Dendritic cell treated with granulocyte-macrophage colony-stimulating factor and Interleukin-4, amounts not matched to agents 40 ng/mL and 50 ng/mL, for 4 days (primary cell): ENCODE results near the gene PAX6.
A peak's percentile ranks its signal among the peaks of the same experiment; 100 is the strongest.

Source experiments
- H3K27ac Mint-ChIP-seq: one replicate; pipeline ENCODE4 v1.8.0; 2022; ENCODE audit warnings: mild to moderate bottlenecking, mixed read lengths
- H3K27me3 Mint-ChIP-seq: one replicate; pipeline ENCODE4 v1.8.0; 2022; ENCODE audit warnings: mild to moderate bottlenecking, mixed read lengths
- H3K36me3 Mint-ChIP-seq: one replicate; pipeline ENCODE4 v1.8.0; 2022; ENCODE audit warnings: low read depth, mixed read lengths
- H3K4me1 Mint-ChIP-seq: one replicate; pipeline ENCODE4 v1.8.0; 2022; ENCODE audit warnings: low read depth, mixed read lengths
- H3K4me3 Mint-ChIP-seq: one replicate; pipeline ENCODE4 v1.8.0; 2022; ENCODE audit warnings: mild to moderate bottlenecking, moderate library complexity, mixed read lengths
- H3K9me3 Mint-ChIP-seq: one replicate; pipeline ENCODE4 v1.8.0; 2022; ENCODE audit warnings: mixed read lengths
- intact Hi-C: fragments of 100-400 bp; cut with micrococcal nuclease; formaldehyde crosslinking; loops from one replicate; pipeline ENCODE4 v1.15.0; 2022

PAX6 gene

DNA sequence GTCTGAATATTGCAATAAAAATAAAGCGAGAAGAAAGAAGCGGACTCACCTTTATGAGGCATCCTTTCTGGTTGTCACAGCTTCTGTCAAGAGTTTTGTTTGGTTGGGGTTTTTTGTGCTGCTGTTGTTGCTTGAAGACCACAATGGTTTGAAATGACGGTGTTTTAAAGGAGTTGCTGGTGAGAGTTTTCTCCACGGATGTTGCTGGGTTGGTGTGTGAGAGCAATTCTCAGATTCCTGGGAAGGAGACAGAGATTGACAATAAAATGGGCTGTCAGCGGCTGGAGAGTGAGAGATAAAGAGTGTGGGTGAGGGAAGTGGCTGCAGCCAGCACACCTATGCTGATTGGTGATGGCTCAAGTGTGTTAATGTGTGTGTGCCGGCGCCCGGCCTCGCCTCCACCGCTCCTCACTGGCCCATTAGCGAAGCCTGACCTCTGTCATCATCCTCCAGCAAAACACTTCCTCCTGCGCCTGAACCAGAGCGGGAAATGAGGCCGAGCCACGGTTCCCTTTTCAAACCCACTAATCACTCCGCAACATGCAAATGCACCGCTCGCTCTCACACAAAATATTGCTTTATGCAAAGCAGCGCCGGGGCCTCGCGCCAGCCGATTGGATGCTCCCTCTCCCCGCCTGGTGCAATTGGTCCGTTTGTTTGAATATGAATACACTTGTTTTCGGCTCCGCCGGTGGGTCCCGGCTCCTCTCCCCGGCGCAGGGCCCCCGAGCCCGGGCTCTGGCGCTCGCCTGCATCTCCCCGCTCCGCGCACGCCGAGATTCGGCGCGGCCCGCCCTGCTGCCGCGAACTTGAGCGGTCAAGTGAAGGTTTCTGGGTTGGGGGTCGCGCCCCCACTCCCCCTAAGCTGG lies at the start of gene PAX6:
PAX6 (minus strand) TSS at position 544 of the 869 bp plus-strand sequence. CDS start 4,911 bp downstream, outside the sequence.
- peak within 1 kb of the TSS; percentile 28 for H3K27ac Mint-ChIP-seq
- intact Hi-C loops = loop anchor here (10.0 kb wide), 1 partner anchor 446 kb away; the partner anchor contains the start of genes DCDC1 and DNAJC24
- no peaks in the 10 kb centered on the region for H3K36me3 Mint-ChIP-seq
- H3K4me1 Mint-ChIP-seq = peaks cover 49% of the 10 kb centered on the region
- H3K27me3 Mint-ChIP-seq = peaks cover 95% of the 10 kb centered on the region
- H3K9me3 Mint-ChIP-seq = no peaks in the 10 kb centered on the region
- H3K4me3 Mint-ChIP-seq = peak within 1 kb of the TSS; percentile 73

DNA sequence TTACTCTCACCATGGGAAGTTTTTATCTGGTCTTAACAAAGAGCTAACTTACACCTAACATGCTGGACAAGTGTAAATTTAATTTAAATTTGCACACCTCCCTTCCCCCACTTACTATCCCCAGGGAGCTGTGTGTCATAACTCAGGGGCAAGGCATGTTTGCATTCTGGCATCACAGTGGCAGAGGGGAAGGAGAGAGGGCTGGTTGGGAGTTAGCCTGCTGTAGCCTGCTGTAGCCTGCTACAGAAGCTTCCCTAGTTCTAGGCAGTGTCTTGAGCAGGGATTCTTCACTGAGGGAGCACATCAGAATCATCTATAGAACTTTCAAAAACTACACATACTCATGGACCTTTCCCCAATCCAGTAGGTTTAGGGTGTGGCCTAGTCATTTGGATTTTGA lies 49.3 kb upstream of the PAX6 start:
- H3K27ac Mint-ChIP-seq = no peak overlapping the region
- H3K27me3 Mint-ChIP-seq = peaks cover 22% of the 10 kb centered on the region
- no peak overlapping the region for H3K4me3 Mint-ChIP-seq
- H3K36me3 Mint-ChIP-seq = no peaks in the 10 kb centered on the region
- H3K4me1 Mint-ChIP-seq = no peaks in the 10 kb centered on the region
- no peaks in the 10 kb centered on the region for H3K9me3 Mint-ChIP-seq
- intact Hi-C loops = no loop called here

DNA sequence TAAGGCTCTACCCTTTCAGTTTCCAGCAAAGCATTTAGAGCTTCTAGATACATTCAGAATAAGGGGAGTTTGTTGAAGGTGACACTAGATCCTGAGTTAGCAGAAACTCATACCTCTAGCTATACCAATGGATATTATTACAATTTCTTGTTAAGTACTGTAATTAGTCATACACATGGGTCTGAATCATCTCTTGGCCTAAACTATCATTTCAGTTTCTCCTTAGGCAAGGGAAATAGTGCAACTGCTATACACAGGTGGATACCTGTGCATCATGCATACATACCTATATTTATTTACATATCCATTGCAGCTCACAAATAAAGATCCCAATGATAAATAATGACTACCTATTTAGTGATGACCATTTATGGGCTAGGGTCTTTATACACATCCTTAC lies 45.1 kb upstream of the PAX6 start:
- no peak overlapping the region for H3K27ac Mint-ChIP-seq
- H3K27me3 Mint-ChIP-seq = peaks cover 15% of the 10 kb centered on the region
- no peaks in the 10 kb centered on the region for H3K9me3 Mint-ChIP-seq

DNA sequence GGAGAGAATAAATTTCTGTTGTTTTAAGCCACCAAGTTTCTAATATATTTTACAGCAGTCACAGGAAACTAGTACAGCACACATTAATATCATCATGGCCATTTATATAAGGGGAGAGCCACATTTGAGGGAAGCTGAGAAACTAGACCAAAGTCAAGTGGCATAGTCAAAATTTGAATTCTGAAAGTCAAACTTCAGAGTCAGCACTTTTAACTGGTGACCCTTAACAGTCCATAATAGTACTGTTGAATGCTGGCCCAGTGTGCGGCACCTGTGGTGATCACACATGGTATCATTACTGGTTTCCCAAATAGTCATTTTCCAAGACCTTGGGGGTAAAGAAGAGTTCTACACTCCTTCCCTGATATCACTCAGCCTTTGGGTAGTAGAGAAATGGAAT lies 44.3 kb upstream of the PAX6 start:
- Mint-ChIP-seq H3K36me3 (no peaks in the 10 kb centered on the region), H3K9me3 (no peaks in the 10 kb centered on the region), H3K4me3 (no peak overlapping the region), H3K27ac (no peak overlapping the region), H3K4me1 (no peaks in the 10 kb centered on the region), H3K27me3 (peaks cover 14% of the 10 kb centered on the region)
- intact Hi-C loops = no loop called here

More for the DNA sequence above, 45.1 kb upstream of the PAX6 start:
- H3K4me1 Mint-ChIP-seq = no peaks in the 10 kb centered on the region
- no peaks in the 10 kb centered on the region for H3K36me3 Mint-ChIP-seq
- intact Hi-C loops = no loop called here
- no peak overlapping the region for H3K4me3 Mint-ChIP-seq

DNA sequence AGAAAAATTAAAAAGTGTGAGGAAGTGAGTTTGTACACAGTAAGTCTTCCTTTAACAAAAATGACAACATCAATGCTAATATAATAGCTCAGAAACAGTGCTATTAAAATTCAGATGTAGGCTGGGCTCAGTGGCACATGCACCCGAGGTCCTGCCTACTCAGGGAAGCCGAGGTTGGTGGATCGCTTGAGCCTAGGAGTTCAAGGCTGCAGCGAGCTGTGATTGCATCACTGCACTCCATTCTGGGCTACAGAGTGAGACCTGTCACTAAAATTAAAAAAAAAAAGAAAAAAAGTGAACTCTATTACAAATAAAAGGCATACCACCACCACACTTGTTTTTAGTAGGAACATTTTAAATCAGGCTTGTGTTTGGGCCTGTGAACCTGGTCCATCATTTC lies 39.2 kb upstream of the PAX6 start:
- H3K27me3 Mint-ChIP-seq = peaks cover 9% of the 10 kb centered on the region
- no peaks in the 10 kb centered on the region for H3K4me1 Mint-ChIP-seq
- H3K27ac Mint-ChIP-seq = no peak overlapping the region
- H3K4me3 Mint-ChIP-seq = no peak overlapping the region
- H3K9me3 Mint-ChIP-seq = no peaks in the 10 kb centered on the region
- intact Hi-C loops = no loop called here
- H3K36me3 Mint-ChIP-seq = no peaks in the 10 kb centered on the region

DNA sequence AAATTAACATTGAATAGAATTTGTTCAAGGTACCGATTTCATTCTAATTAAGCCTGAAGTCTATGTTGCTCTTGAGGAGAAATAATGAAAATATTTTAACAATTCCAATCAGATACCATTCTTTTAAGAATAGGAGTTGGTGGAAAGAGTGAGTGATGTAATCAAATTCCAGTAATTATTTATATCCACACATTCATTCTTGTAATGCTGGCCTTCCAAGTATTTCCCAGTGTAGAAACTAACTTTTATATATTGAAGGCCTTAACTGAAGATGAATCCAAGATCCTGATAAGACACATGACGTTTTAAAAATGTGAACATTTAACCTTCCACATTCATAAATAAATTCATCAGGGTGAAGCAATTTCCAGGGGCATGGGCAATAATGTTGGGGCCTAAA lies 36.6 kb upstream of the PAX6 start:
- no peaks in the 10 kb centered on the region for H3K9me3 Mint-ChIP-seq
- H3K36me3 Mint-ChIP-seq = no peaks in the 10 kb centered on the region
- intact Hi-C loops = no loop called here
- no peak overlapping the region for H3K27ac Mint-ChIP-seq
- H3K4me3 Mint-ChIP-seq = no peak overlapping the region
- H3K27me3 Mint-ChIP-seq = peaks cover 21% of the 10 kb centered on the region
- H3K4me1 Mint-ChIP-seq = no peaks in the 10 kb centered on the region

DNA sequence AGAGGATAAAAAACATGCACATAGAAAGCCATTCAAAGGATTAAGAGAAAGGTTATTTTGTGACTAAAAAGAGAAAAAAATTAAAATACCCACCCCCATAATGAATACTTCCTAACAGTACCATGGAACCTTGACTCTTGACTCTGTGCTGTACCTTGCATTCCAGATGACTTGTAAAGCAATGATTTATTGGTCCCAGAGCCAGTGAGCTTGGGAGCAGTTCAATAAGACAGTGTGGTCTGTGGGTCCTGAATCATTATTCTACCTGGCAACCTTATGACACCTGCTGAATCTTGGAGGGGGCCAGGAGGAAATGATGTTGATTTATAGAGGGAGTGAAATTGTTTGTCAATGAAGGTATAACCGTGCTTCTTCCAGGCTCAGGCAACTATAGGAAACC lies 34.2 kb upstream of the PAX6 start:
- no peak overlapping the region for H3K4me3 Mint-ChIP-seq

DNA sequence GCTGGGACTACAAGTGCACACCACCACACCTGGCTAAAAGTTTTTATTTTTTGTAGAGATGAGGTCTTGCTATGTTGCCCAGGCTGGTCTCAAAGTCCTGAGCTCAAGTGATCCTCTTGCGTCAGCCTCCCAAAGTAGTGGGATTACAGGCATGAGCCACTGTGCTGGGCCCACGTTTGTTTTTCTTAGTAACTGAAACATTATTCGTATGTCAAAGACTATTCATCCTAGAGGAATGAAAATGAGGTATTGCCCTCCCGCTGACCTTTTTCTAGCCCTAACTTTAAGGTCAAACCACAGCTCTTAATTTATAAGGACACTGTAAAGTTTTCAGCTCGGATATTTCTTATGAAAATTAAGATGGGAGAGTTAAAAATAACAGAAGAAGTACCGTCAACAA lies 33.2 kb upstream of the PAX6 start:
- intact Hi-C loops = no loop called here
- H3K27me3 Mint-ChIP-seq = peaks cover 30% of the 10 kb centered on the region
- H3K9me3 Mint-ChIP-seq = no peaks in the 10 kb centered on the region
- no peaks in the 10 kb centered on the region for H3K36me3 Mint-ChIP-seq
- H3K4me1 Mint-ChIP-seq = no peaks in the 10 kb centered on the region
- no peak overlapping the region for H3K27ac Mint-ChIP-seq
- H3K4me3 Mint-ChIP-seq = no peak overlapping the region

More for the DNA sequence above, 34.2 kb upstream of the PAX6 start:
- H3K27me3 Mint-ChIP-seq = peaks cover 25% of the 10 kb centered on the region
- H3K9me3 Mint-ChIP-seq = no peaks in the 10 kb centered on the region
- H3K4me1 Mint-ChIP-seq = no peaks in the 10 kb centered on the region
- intact Hi-C loops = no loop called here
- no peaks in the 10 kb centered on the region for H3K36me3 Mint-ChIP-seq
- no peak overlapping the region for H3K27ac Mint-ChIP-seq

DNA sequence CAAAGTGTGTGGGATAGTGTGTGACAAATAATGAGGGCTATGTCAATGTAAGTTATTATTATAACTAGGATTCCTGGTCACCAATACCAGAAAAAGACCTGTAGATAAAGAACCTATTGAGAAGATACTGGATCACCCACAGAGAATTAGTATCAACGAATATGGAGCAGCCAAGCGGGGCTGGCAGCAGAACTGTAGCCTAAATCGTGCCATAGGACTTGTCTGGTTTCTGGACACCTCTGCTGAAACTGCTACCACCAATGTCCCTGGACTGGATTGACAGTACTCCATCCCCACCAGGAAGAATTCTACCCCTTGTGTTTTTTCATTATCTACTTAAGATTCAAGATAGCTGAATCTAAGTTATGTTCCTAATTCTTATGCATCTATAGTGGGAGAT lies 30.3 kb upstream of the PAX6 start:
- intact Hi-C loops = no loop called here
- H3K36me3 Mint-ChIP-seq = no peaks in the 10 kb centered on the region
- H3K4me1 Mint-ChIP-seq = no peaks in the 10 kb centered on the region
- no peak overlapping the region for H3K4me3 Mint-ChIP-seq
- H3K9me3 Mint-ChIP-seq = no peaks in the 10 kb centered on the region
- H3K27me3 Mint-ChIP-seq = peaks cover 30% of the 10 kb centered on the region
- no peak overlapping the region for H3K27ac Mint-ChIP-seq

DNA sequence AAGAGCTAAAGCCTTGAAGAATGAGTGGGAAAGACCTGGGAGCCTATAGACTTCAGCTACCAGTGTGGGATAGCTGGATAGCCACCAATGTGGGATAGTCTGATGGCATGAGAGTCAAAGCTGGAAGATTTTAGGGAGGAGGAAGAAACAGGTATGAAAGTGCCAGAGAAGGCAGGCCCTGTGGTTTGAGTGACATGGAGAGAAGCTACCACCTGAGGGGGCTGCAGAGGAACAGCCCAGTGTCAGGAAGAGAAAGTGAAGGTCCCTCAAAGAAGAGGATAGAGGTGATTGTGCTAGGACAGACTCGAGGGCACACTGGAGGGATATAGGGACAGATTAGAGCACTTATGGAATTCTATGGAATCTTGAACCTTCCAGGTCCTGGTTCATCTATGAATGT lies 23.1 kb upstream of the PAX6 start:
- intact Hi-C loops = no loop called here

DNA sequence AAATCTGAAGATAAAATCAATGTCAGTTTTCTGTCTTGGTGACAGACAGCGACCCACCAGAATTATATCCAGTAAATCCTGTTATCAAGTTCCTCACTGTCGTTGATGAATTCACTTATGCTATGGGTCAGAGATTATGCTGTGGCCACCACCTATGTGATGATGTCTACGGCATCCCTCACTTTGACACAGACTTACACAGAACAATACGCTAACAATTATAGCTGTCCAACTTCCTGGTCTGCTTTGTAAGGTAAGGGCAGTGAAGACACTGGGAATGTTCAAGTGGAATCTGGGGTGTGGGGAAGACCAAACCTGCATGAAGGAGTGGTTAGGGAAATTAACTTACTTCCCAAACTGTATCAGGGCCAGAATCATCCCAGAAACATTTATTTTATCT lies 19.3 kb upstream of the PAX6 start:
- H3K27ac Mint-ChIP-seq = no peak overlapping the region
- H3K27me3 Mint-ChIP-seq = peaks cover 52% of the 10 kb centered on the region
- intact Hi-C loops = no loop called here
- no peak overlapping the region for H3K4me3 Mint-ChIP-seq
- no peaks in the 10 kb centered on the region for H3K9me3 Mint-ChIP-seq
- H3K36me3 Mint-ChIP-seq = no peaks in the 10 kb centered on the region
- H3K4me1 Mint-ChIP-seq = no peaks in the 10 kb centered on the region

More for the DNA sequence above, 23.1 kb upstream of the PAX6 start:
- no peak overlapping the region for H3K4me3 Mint-ChIP-seq
- no peaks in the 10 kb centered on the region for H3K36me3 Mint-ChIP-seq
- no peak overlapping the region for H3K27ac Mint-ChIP-seq
- H3K9me3 Mint-ChIP-seq = no peaks in the 10 kb centered on the region
- peaks cover 29% of the 10 kb centered on the region for H3K27me3 Mint-ChIP-seq
- no peaks in the 10 kb centered on the region for H3K4me1 Mint-ChIP-seq

DNA sequence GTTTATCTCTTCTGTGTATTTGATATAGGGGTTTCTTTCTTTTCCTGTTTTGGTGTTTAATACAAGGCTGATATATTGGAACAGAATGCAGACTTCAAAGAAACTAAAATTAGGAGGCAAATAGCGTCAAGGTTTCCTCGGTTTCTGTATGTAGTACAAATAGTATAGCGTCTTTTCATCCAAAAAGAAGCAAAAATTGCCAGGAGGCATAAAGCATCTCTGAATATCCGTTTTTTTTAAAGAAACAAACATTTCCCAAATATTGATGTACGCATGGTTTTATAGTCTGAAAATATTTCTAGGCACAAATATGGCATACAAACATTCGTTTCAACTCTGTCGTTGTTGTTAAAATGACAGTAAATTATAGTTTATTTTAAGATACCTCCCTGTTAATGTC lies 17.1 kb upstream of the PAX6 start:
- Mint-ChIP-seq H3K27ac (no peak overlapping the region), H3K27me3 (peaks cover 68% of the 10 kb centered on the region), H3K36me3 (no peaks in the 10 kb centered on the region), H3K4me1 (no peaks in the 10 kb centered on the region), H3K9me3 (no peaks in the 10 kb centered on the region), H3K4me3 (no peak overlapping the region)
- intact Hi-C loops = no loop called here

DNA sequence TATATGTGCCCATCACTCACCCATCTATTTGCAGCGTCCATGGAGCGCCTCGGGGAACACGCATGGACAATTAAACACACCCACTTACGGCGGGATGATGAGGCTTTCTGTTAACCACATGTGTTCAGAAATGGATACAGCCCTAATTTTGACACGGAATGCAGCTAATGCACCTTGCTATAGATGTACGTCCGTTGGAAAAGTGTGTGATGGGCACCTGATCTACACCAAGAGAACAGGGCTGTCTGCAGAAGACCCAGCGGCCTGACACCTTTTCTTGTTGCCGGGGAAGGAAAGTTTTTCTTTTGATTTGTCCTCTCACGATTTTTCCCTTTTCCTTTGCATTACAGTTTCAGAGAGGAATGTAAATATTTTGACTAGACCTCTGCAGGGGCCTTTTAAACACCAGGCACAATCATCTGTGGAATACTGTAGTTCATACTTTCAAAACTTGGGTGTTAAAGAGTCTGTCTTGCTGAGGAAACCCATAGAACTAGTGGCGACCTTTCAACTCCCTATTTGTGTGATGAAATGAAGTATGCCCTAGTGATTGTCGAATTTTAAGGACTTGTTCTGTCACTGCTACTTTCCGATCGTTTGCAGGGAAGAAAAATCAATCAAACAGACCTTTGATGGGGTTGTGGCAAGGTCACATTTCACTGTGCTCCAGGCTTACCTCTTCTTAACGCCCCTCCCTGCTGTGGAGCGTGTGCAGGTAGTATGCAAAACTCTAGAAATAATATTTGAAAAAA lies 16.5 kb upstream of the PAX6 start:
- Mint-ChIP-seq H3K36me3 (no peaks in the 10 kb centered on the region), H3K27me3 (peaks cover 74% of the 10 kb centered on the region), H3K27ac (no peak overlapping the region), H3K9me3 (no peaks in the 10 kb centered on the region), H3K4me3 (no peak overlapping the region), H3K4me1 (no peaks in the 10 kb centered on the region)
- intact Hi-C loops = no loop called here
